K562 (cell line): Measurements from ENCODE around the gene ZNF428. TPM values are rescaled to one million over a fixed set of nuclear protein-coding genes. Genes with fewer than 3 reads are reported as not detected.

Experiments used
- BCL6 ChIP-seq: fragments of 250-450 bp; sonication (Bioruptor Pico); IDR thresholded peaks from 2 replicates; pipeline ENCODE4 v1.4.0; 2020
- E2F1 ChIP-seq: sonication (generic); formaldehyde crosslinking; IDR thresholded peaks from 2 replicates; pipeline ENCODE4 v1.8.1; 2023; ENCODE audit warnings: mild to moderate bottlenecking, missing genetic modification reagents, moderate library complexity
- HDAC1 ChIP-seq, 2 experiments: fragments of 450-650 bp; IDR thresholded peaks; 2 replicates each; pipeline ENCODE4 v1.6.1; 2016 to 2017; ENCODE audit warnings: inconsistent platforms in 1 of 2, mild to moderate bottlenecking in 1 of 2, moderate library complexity in 1 of 2
- HMG20B ChIP-seq: fragments of 250-450 bp; sonication (Bioruptor Pico); IDR thresholded peaks from 2 replicates; pipeline ENCODE4 v1.5.0; 2021; ENCODE audit warnings: mild to moderate bottlenecking
- LARP7 ChIP-seq: fragments of 450-650 bp; IDR thresholded peaks from 2 replicates; pipeline ENCODE4 v1.6.1; 2016
- PHF20 ChIP-seq: fragments of 450-650 bp; IDR thresholded peaks from 2 replicates; pipeline ENCODE4 v1.6.1; 2018; ENCODE audit not compliant: partially characterized antibody
- POLR2G ChIP-seq: fragments of 200-400 bp; formaldehyde crosslinking; IDR thresholded peaks from 2 replicates; pipeline ENCODE4 v1.6.1; 2017; ENCODE audit warnings: low read depth, mild to moderate bottlenecking, antibody characterized with exemption, low read length, moderate library complexity
- ZBTB2 ChIP-seq: fragments of 450-650 bp; IDR thresholded peaks from 2 replicates; pipeline ENCODE4 v1.6.1; 2016; ENCODE audit warnings: antibody characterized with exemption
- ZNF280B ChIP-seq: fragments of 250-450 bp; sonication (Bioruptor Pico); IDR thresholded peaks from 2 replicates; pipeline ENCODE4 v1.5.1; 2021; ENCODE audit warnings: mild to moderate bottlenecking
- polyA plus RNA-seq, 8 experiments: library from polyadenylated mRNA; depleted of rRNA in 4 of 8; stranded (reverse) in 5 of 8; unstranded in 3 of 8; fragments of >200 nt; fragmentation: Nextera tagmentation in 2 of 8; fragmentation: Illumina TruSeq in 1 of 8; extraction: Ambion mirVana in 2 of 8; extraction: Trizol in 1 of 8; gene quantifications; 2 replicates each; pipeline versions ENCODE4 v1.2.1 to v1.2.3, GENCODE V29; 2011 to 2014; ENCODE audit warnings: inconsistent platforms in 1 of 8, missing spikeins in 1 of 8
- total RNA-seq, 7 experiments: library from RNA; depleted of rRNA in 6 of 7; stranded (reverse); fragments of >200 nt in 6 of 7; fragmentation: Illumina TruSeq in 2 of 7; extraction: Trizol in 2 of 7; gene quantifications; 2 replicates each; pipeline versions ENCODE4 v1.2.1 to v1.2.3, GENCODE V29; 2011 to 2021; ENCODE audit warnings: low replicate concordance in 1 of 7
- TF ChIP-seq, protein P1 (sequence below): fragments of 450-650 bp; IDR thresholded peaks from 2 replicates; pipeline ENCODE4 v1.7.1; 2018; ENCODE audit warnings: mild to moderate bottlenecking, low read depth; ENCODE audit not compliant: partially characterized antibody
- TF ChIP-seq, protein P2 (sequence below), 2 experiments: IDR thresholded peaks; 2 replicates each; pipeline ENCODE4 v1.6.1; 2011; ENCODE audit warnings: borderline replicate concordance in 1 of 2, control low read depth in 1 of 2, low read depth in 1 of 2, low read length in 1 of 2, mild to moderate bottlenecking in 1 of 2, mixed read lengths in 1 of 2, moderate library complexity in 1 of 2; ENCODE audit not compliant: insufficient read depth in 1 of 2, insufficient read length in 1 of 2, poor library complexity in 1 of 2, severe bottlenecking in 1 of 2; ENCODE audit errors: extremely low read depth in 1 of 2
- TF ChIP-seq, protein P3 (sequence below): sonication (generic); formaldehyde crosslinking; IDR thresholded peaks from 2 replicates; pipeline ENCODE4 v1.8.0; 2022; ENCODE audit warnings: mild to moderate bottlenecking, missing genetic modification reagents, borderline replicate concordance
- TF ChIP-seq, protein P4 (sequence below): fragments of 200-800 bp; sonication (Bioruptor generic); IDR thresholded peaks from 2 replicates; pipeline ENCODE4 v1.6.1; 2017; ENCODE audit warnings: missing genetic modification characterization, missing compliant biosample characterization

Gene ZNF428
- total and polyA plus RNA-seq, 9 of the 15 experiments (the other 6 are each of a cell fraction or from before 2014, with no cell fraction given) = 0.15 to 85.7 (median 15.9) TPM

- TF ChIP-seq, protein P1, sequence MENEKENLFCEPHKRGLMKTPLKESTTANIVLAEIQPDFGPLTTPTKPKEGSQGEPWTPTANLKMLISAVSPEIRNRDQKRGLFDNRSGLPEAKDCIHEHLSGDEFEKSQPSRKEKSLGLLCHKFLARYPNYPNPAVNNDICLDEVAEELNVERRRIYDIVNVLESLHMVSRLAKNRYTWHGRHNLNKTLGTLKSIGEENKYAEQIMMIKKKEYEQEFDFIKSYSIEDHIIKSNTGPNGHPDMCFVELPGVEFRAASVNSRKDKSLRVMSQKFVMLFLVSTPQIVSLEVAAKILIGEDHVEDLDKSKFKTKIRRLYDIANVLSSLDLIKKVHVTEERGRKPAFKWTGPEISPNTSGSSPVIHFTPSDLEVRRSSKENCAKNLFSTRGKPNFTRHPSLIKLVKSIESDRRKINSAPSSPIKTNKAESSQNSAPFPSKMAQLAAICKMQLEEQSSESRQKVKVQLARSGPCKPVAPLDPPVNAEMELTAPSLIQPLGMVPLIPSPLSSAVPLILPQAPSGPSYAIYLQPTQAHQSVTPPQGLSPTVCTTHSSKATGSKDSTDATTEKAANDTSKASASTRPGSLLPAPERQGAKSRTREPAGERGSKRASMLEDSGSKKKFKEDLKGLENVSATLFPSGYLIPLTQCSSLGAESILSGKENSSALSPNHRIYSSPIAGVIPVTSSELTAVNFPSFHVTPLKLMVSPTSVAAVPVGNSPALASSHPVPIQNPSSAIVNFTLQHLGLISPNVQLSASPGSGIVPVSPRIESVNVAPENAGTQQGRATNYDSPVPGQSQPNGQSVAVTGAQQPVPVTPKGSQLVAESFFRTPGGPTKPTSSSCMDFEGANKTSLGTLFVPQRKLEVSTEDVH = peak; percentile 82
- TF ChIP-seq HDAC1 (IDR thresholded peaks at IDR 0.05) = peak in 1 of 2 experiments; percentile 73; a peak in 1 of 4 replicates
- TF ChIP-seq POLR2G = 0 out of 2 replicates have a peak, but pooled peaks have one; percentile 44
- TF ChIP-seq LARP7 = peak; percentile 56; the same call in 1 of the 2 replicates
- TF ChIP-seq PHF20 = peak; percentile 57
- no peak for TF ChIP-seq ZNF280B (CRISPR knock-in tag)
- TF ChIP-seq, protein P2, sequence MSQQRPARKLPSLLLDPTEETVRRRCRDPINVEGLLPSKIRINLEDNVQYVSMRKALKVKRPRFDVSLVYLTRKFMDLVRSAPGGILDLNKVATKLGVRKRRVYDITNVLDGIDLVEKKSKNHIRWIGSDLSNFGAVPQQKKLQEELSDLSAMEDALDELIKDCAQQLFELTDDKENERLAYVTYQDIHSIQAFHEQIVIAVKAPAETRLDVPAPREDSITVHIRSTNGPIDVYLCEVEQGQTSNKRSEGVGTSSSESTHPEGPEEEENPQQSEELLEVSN (IDR thresholded peaks at IDR 0.05; ENCODE audit: borderline replicate concordance in 1 of 2, extremely low read depth in 1 of 2, insufficient read depth in 1 of 2, insufficient read length in 1 of 2, low read depth in 1 of 2, low read length in 1 of 2, poor library complexity in 1 of 2, severe bottlenecking in 1 of 2) = peak; percentile 97 to 98
- TF ChIP-seq E2F1 (CRISPR knock-in tag) = no peak
- no peak for TF ChIP-seq HMG20B
- TF ChIP-seq BCL6 = no peak
- peak; percentile 57; the same call in 1 of the 2 replicates for TF ChIP-seq ZBTB2
- TF ChIP-seq, protein P3, sequence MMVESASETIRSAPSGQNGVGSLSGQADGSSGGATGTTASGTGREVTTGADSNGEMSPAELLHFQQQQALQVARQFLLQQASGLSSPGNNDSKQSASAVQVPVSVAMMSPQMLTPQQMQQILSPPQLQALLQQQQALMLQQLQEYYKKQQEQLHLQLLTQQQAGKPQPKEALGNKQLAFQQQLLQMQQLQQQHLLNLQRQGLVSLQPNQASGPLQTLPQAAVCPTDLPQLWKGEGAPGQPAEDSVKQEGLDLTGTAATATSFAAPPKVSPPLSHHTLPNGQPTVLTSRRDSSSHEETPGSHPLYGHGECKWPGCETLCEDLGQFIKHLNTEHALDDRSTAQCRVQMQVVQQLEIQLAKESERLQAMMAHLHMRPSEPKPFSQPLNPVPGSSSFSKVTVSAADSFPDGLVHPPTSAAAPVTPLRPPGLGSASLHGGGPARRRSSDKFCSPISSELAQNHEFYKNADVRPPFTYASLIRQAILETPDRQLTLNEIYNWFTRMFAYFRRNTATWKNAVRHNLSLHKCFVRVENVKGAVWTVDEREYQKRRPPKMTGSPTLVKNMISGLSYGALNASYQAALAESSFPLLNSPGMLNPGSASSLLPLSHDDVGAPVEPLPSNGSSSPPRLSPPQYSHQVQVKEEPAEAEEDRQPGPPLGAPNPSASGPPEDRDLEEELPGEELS (CRISPR knock-in tag) = no peak
- TF ChIP-seq, protein P4, sequence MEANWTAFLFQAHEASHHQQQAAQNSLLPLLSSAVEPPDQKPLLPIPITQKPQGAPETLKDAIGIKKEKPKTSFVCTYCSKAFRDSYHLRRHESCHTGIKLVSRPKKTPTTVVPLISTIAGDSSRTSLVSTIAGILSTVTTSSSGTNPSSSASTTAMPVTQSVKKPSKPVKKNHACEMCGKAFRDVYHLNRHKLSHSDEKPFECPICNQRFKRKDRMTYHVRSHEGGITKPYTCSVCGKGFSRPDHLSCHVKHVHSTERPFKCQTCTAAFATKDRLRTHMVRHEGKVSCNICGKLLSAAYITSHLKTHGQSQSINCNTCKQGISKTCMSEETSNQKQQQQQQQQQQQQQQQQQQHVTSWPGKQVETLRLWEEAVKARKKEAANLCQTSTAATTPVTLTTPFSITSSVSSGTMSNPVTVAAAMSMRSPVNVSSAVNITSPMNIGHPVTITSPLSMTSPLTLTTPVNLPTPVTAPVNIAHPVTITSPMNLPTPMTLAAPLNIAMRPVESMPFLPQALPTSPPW = peak; percentile 91
These were observed 20.3 kb upstream of the ZNF428 start, which contains the start of gene CADM4 (continued) for GRCh38 chr19:43639519-43640423.
